ENCODE measurements around the gene RRAS2. TPM values are rescaled to one million over a fixed set of nuclear protein-coding genes. Genes with fewer than 3 reads are reported as not detected.
"Not testable (repeated sequence)": the region's sequence is repeated elsewhere in the genome, so short reads cannot be mapped to it uniquely, and the experiment has no call there.

Gene RRAS2
- total RNA-seq, 1 experiment from 2014 or later, result 118 TPM

DNA sequence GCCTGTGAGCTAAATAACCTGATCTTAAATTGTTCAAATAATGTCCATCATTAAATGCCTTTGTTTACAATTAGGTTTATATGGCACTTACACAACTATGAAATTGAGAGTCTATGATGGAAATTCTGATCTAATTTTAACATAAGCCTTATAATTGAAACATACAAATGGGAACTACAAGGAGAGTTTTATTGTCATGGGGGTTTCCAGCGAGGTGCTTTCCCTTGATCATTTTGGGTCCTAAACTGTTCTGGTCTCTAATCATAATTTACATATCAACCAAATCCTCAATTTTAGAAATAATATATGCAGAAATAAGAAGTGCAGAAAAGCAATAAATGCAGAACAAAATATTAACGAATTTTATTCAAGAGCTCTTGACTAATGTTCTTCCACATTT, 44.9 kb downstream of the RRAS2 start:
- no peak for DNase-seq
- H3K4me3 ChIP-seq (ENCODE audit: insufficient read depth, low read depth, low read length), result no peak overlapping the region
- H3K36me3 ChIP-seq (replicated peaks; ENCODE audit: control insufficient read depth, insufficient read depth, low read length), result no peaks in the 10 kb centered on the region
- H3K27me3 ChIP-seq (ENCODE audit: control insufficient read depth, insufficient read depth, low read length), result no peaks in the 10 kb centered on the region

- Histone ChIP-seq H3K36me3 (replicated peaks; ENCODE audit: control insufficient read depth, insufficient read depth, low read length) (no peaks in the 10 kb centered on the region), H3K4me3 (ENCODE audit: insufficient read depth, low read depth, low read length) (no peak overlapping the region), H3K27me3 (ENCODE audit: control insufficient read depth, insufficient read depth, low read length) (no peaks in the 10 kb centered on the region)
- no peak for DNase-seq
Observed at GRCh38 chr11:14312736-14313438, 46.1 kb downstream of the RRAS2 start.

GRCh38 chr11:14310679-14311078, 48.3 kb downstream of the RRAS2 start:
- Histone ChIP-seq H3K27me3 (ENCODE audit: control insufficient read depth, insufficient read depth, low read length) (no peaks in the 10 kb centered on the region), H3K4me3 (ENCODE audit: insufficient read depth, low read depth, low read length) (no peak overlapping the region), H3K36me3 (replicated peaks; ENCODE audit: control insufficient read depth, insufficient read depth, low read length) (no peaks in the 10 kb centered on the region)
- no peak for DNase-seq

DNA sequence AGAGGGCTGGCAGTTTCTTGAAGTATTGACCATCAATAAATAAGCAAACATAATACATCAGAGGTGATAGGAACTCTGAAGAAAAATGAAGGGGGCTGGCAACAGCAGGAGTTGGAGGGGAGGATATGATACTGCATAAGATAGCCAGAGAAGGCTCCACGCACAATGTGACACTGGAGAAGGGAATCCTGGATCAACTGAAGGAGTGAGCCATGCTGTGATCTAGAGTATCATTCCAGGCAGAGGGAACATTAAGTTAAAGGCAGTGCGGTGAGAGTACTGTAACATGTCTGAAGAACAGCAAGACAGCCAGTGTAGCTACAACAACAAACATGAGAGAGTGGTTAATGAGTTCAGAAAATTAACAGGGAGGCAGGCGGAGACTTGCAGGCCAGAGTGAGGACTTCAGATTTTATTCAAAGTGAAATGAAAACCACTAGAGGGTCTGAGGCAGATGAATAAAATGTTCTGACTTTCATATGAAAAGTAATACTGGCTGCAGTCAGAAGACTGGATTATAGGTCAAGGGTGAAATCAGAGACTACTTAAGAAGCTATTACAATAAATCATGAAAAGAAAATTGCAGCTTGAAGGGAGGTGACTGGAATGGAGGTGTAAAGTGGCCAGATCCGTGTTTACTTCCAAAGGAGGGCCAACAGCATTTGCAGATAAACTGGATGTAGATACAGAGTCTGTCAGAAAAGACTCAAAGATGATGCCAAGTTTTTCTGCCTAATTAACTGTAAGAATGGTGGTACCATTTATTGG, 49.4 kb downstream of the RRAS2 start:
- no peak for DNase-seq
- Histone ChIP-seq H3K4me3 (ENCODE audit: insufficient read depth, low read depth, low read length) (no peak overlapping the region), H3K36me3 (replicated peaks; ENCODE audit: control insufficient read depth, insufficient read depth, low read length) (no peaks in the 10 kb centered on the region), H3K27me3 (ENCODE audit: control insufficient read depth, insufficient read depth, low read length) (no peaks in the 10 kb centered on the region)

DNA sequence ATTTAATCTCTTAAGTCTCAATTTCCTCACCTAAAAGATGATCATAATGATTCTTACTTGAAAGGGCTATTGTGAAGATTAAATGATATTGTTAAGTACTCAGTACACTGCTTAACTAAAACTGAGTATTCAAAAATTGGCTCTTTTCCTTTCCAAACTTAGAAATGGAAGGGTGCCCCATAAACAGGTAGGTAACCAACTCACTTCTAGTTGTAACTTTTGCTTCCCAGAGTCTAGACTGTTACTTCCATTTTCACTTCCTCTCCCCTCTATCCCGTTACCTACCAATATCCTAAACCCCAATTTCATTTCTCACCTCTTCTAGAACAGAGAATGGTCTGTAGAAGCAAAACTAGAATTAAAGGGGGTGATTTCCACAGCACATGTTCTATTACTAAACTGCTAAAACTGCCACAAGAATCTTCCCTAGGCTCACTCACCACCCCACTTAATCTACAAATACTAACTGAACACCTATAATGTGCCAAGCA, 50.0 kb downstream of the RRAS2 start:
- Histone ChIP-seq H3K27me3 (ENCODE audit: control insufficient read depth, insufficient read depth, low read length) (no peaks in the 10 kb centered on the region), H3K4me3 (ENCODE audit: insufficient read depth, low read depth, low read length) (no peak overlapping the region), H3K36me3 (replicated peaks; ENCODE audit: control insufficient read depth, insufficient read depth, low read length) (no peaks in the 10 kb centered on the region)
- no peak for DNase-seq

DNA sequence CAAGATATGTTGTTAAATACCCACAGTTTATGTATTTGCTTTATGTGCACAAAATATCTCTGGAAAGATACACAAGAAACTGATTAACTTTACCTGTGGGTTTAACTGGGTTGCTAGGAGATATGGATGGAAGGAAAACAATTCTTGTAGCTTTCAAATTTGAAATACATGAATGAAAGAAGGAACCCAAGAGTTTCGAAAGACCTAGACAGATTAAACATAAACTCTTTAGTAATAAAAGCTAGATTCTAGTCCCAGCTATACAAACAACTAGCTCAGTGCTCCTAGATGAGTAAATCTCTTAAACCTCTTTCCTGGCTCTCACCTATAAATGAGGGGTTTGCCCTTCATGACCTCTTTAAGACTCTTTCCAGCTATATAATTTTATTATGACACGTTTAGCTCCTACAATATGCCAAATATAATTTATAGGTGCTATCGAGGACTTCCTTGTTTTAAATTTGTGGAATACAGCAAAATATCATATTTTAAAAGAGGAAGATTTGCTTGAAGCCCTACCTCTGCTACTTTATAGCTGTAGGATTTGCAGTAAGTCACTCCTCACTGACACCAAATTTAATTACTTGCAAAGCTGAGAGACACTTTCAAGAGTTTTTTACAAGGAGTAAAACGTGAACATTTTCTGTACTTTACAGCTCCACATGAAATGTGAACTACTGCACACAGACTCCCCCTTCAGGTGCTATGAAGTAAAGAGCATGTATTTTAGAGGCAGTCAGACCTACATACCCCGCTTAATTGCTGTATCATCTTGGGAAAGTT, 50.7 kb downstream of the RRAS2 start:
- Histone ChIP-seq H3K27me3 (ENCODE audit: control insufficient read depth, insufficient read depth, low read length) (no peaks in the 10 kb centered on the region), H3K36me3 (replicated peaks; ENCODE audit: control insufficient read depth, insufficient read depth, low read length) (no peaks in the 10 kb centered on the region), H3K4me3 (ENCODE audit: insufficient read depth, low read depth, low read length) (no peak overlapping the region)
- DNase-seq, result no peak

- no peaks in the 10 kb centered on the region for H3K27me3 ChIP-seq (ENCODE audit: control insufficient read depth, insufficient read depth, low read length)
- no peak overlapping the region for H3K4me3 ChIP-seq (ENCODE audit: insufficient read depth, low read depth, low read length)
- no peak for DNase-seq
- no peaks in the 10 kb centered on the region for H3K36me3 ChIP-seq (replicated peaks; ENCODE audit: control insufficient read depth, insufficient read depth, low read length)
Observed at GRCh38 chr11:14306481-14306880, 52.5 kb downstream of the RRAS2 start.

GRCh38 chr11:14305649-14306048, 53.3 kb downstream of the RRAS2 start:
- H3K36me3 ChIP-seq (replicated peaks; ENCODE audit: control insufficient read depth, insufficient read depth, low read length), result no peaks in the 10 kb centered on the region
- DNase-seq, result no peak
- no peaks in the 10 kb centered on the region for H3K27me3 ChIP-seq (ENCODE audit: control insufficient read depth, insufficient read depth, low read length)
- no peak overlapping the region for H3K4me3 ChIP-seq (ENCODE audit: insufficient read depth, low read depth, low read length)

DNA sequence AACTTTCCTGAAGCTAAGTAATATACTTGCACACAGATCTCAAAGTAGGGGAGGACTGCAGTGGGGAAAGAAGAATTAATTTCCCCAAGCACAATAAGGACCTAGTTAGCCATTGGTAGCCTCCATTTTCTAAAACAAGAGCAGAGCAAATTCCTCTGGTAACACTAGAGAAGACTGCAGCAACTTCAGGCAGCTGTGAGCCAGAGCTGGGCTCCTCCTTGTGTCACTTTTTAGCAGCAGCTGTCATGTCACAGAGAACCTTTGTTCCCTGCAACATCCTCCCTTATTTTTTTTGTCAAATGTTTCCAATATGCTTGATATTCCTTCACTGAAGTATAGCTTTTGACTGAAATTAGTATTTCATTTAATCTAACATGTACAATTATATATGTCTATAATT, 54.4 kb downstream of the RRAS2 start:
- Histone ChIP-seq H3K4me3 (ENCODE audit: insufficient read depth, low read depth, low read length) (no peak overlapping the region), H3K27me3 (ENCODE audit: control insufficient read depth, insufficient read depth, low read length) (no peaks in the 10 kb centered on the region), H3K36me3 (replicated peaks; ENCODE audit: control insufficient read depth, insufficient read depth, low read length) (no peaks in the 10 kb centered on the region)
- DNase-seq, result no peak

DNA sequence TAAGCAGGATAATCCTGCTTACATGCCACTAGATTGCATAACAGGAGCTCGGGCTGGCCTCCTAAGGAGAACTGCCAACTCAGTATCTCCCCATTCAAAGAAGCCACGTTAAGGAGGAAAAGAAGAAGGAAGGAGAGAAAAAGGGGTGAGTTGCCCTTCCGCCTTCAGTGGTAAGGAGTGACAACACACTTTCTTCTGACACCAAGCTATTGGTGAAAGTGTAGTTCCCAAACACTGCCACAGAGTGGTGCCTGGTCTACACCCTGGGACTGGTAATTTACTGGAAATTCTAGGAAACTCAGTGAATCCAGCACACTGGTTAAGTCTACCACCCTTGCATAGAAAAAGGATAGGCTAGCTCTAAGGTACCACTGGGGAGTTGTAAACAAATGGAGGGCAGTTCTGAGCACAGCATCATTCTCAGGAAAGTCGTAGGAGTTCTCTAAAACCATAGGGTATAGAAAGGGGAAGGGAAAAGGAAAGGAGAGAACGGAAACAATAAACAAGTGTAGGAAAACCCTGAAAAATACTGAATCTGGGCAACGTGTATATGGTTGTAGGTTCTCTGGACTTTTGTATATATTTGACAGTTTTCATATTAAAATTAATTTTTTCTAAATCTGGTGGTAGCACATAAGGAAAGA, 58.2 kb downstream of the RRAS2 start:
- H3K4me3 ChIP-seq (ENCODE audit: insufficient read depth, low read depth, low read length), result no peak overlapping the region
- DNase-seq, result peak; percentile 39
- no peaks in the 10 kb centered on the region for H3K36me3 ChIP-seq (replicated peaks; ENCODE audit: control insufficient read depth, insufficient read depth, low read length)
- no peaks in the 10 kb centered on the region for H3K27me3 ChIP-seq (ENCODE audit: control insufficient read depth, insufficient read depth, low read length)

DNA sequence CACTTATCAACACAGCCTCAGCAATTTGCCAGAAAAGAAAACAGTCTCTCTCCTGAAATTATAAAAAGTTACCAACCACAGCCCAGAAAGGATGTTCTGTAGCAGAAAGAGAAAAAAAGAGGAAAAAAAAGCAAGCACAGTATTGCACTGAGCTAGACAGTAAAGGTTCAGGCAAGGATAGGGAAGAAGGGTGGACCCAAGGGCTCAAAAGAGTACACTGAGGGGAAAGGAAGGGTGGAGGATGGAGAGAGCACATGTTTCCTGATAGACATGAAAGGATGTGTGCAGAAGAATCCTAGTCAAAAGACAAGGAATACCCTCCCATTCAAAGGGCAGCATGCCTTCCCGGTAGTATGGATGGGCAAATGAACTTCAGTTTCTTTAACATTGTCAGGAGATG, 59.1 kb downstream of the RRAS2 start:
- Histone ChIP-seq H3K4me3 (ENCODE audit: insufficient read depth, low read depth, low read length) (no peak overlapping the region), H3K36me3 (replicated peaks; ENCODE audit: control insufficient read depth, insufficient read depth, low read length) (no peaks in the 10 kb centered on the region; the same call in 1 of the 2 replicates), H3K27me3 (ENCODE audit: control insufficient read depth, insufficient read depth, low read length) (no peaks in the 10 kb centered on the region)
- no peak for DNase-seq

GRCh38 chr11:14290422-14290821, 68.6 kb downstream of the RRAS2 start:
- no peak overlapping the region for H3K4me3 ChIP-seq (ENCODE audit: insufficient read depth, low read depth, low read length)
- peaks cover 5% of the 10 kb centered on the region for H3K36me3 ChIP-seq (replicated peaks; ENCODE audit: control insufficient read depth, insufficient read depth, low read length)
- no peak for DNase-seq
- no peaks in the 10 kb centered on the region for H3K27me3 ChIP-seq (ENCODE audit: control insufficient read depth, insufficient read depth, low read length)

- no peak for DNase-seq
- Histone ChIP-seq H3K4me3 (ENCODE audit: insufficient read depth, low read depth, low read length) (no peak overlapping the region), H3K27me3 (ENCODE audit: control insufficient read depth, insufficient read depth, low read length) (no peaks in the 10 kb centered on the region), H3K36me3 (replicated peaks; ENCODE audit: control insufficient read depth, insufficient read depth, low read length) (peaks cover 5% of the 10 kb centered on the region)
Observed at GRCh38 chr11:14288189-14288935, 70.6 kb downstream of the RRAS2 start.

GRCh38 chr11:14278869-14279268, 80.1 kb downstream of the RRAS2 start:
- DNase-seq; H3K4me3 ChIP-seq (ENCODE audit: insufficient read depth, low read depth, low read length); H3K27me3 ChIP-seq (ENCODE audit: control insufficient read depth, insufficient read depth, low read length); H3K36me3 ChIP-seq (replicated peaks; ENCODE audit: control insufficient read depth, insufficient read depth, low read length): not testable (repeated sequence)
